HAP-1 (cell line): ENCODE data around the gene ELOF1.

Experiments
- DNase-seq, 2 experiments: peaks; one replicate each; pipeline ENCODE4 v3.0.0-alpha.2; 2016 to 2020; ENCODE audit warnings: low spot score in 2 of 2
- H3K27me3 ChIP-seq: fragments of 250-450 bp; sonication (Bioruptor Pico); 2 replicates; pipeline ENCODE4 v1.5.1; 2020; ENCODE audit warnings: low read depth, mild to moderate bottlenecking, moderate library complexity
- H3K36me3 ChIP-seq: fragments of 250-450 bp; sonication (Bioruptor Pico); replicated peaks from 2 replicates; pipeline ENCODE4 v1.5.1; 2020; ENCODE audit warnings: mild to moderate bottlenecking
- H3K4me1 ChIP-seq: fragments of 250-450 bp; sonication (Bioruptor Pico); 2 replicates; pipeline ENCODE4 v1.5.1; 2020; ENCODE audit warnings: mild to moderate bottlenecking
- H3K4me3 ChIP-seq: fragments of 250-450 bp; sonication (Bioruptor Pico); 2 replicates; pipeline ENCODE4 v1.5.1; 2020; ENCODE audit warnings: mild to moderate bottlenecking, moderate library complexity
- H3K9me3 ChIP-seq: fragments of 250-450 bp; sonication (Bioruptor Pico); 2 replicates; pipeline ENCODE4 v1.5.1; 2020; ENCODE audit warnings: mild to moderate bottlenecking, moderate library complexity
- in situ Hi-C: fragments of 300-500 bp; cut with MboI; formaldehyde crosslinking; loops from 3 replicates; pipeline ENCODE4 v1.14.3; 2020; ENCODE audit warnings: low sequenced_read_pairs, inconsistent platforms, mixed read lengths

The ELOF1 gene

GRCh38 chr19:11535792-11536595 is 23.0 kb downstream of the ELOF1 start:
- in situ Hi-C loops = no loop called here
- Histone ChIP-seq H3K27me3 (no peaks in the 10 kb centered on the region; the same call in 1 of the 2 replicates), H3K36me3 (no peaks in the 10 kb centered on the region), H3K4me3 (peak overlapping the region; percentile 22), H3K4me1 (peaks cover 4% of the 10 kb centered on the region; the same call in 1 of the 2 replicates), H3K9me3 (no peaks in the 10 kb centered on the region)
- peak; percentile 80 to 93 for DNase-seq

- H3K27me3 ChIP-seq = no peaks in the 10 kb centered on the region; the same call in 1 of the 2 replicates
- H3K36me3 ChIP-seq = no peaks in the 10 kb centered on the region
- no peak for DNase-seq
- H3K9me3 ChIP-seq = no peaks in the 10 kb centered on the region
- H3K4me3 ChIP-seq = no peak overlapping the region
- H3K4me1 ChIP-seq = peaks cover 4% of the 10 kb centered on the region; the same call in 1 of the 2 replicates
- in situ Hi-C loops = no loop called here
Measured at GRCh38 chr19:11534948-11535347, 24.1 kb downstream of the ELOF1 start.

- Histone ChIP-seq H3K27me3 (no peaks in the 10 kb centered on the region; the same call in 1 of the 2 replicates), H3K4me1 (peaks cover 4% of the 10 kb centered on the region; the same call in 1 of the 2 replicates), H3K4me3 (no peak overlapping the region), H3K9me3 (0 out of 2 replicates have a peak, but pooled peaks cover under 1% of the 10 kb centered on the region), H3K36me3 (no peaks in the 10 kb centered on the region)
- DNase-seq = no peak
- in situ Hi-C loops = no loop called here
Measured at GRCh38 chr19:11534538-11534937, 24.5 kb downstream of the ELOF1 start.

GRCh38 chr19:11530432-11530831 is 28.6 kb downstream of the ELOF1 start:
- in situ Hi-C loops = no loop called here
- H3K27me3 ChIP-seq = no peaks in the 10 kb centered on the region; the same call in 1 of the 2 replicates
- H3K4me3 ChIP-seq = no peak overlapping the region
- DNase-seq = peak; percentile 62 to 84
- no peaks in the 10 kb centered on the region for H3K36me3 ChIP-seq
- peaks cover 2% of the 10 kb centered on the region; the same call in 1 of the 2 replicates for H3K9me3 ChIP-seq
- peaks cover 6% of the 10 kb centered on the region for H3K4me1 ChIP-seq

- H3K4me3 ChIP-seq = peak within 1 kb of the TSS; percentile 98
- H3K27me3 ChIP-seq = no peaks in the 10 kb centered on the region
- H3K9me3 ChIP-seq = peaks cover 2% of the 10 kb centered on the region; the same call in 1 of the 2 replicates
- H3K4me1 ChIP-seq = peaks cover 6% of the 10 kb centered on the region
- DNase-seq = peak; percentile 98
- H3K36me3 ChIP-seq = no peaks in the 10 kb centered on the region
- in situ Hi-C loops = no loop called here
Measured at GRCh38 chr19:11528551-11529341, 30.3 kb downstream of the ELOF1 start, which contains the start of gene ECSIT. ECSIT (minus strand) TSS chr19:11529134; CDS start chr19:11519170, 9,964 bp downstream.

GRCh38 chr19:11519138-11519537 is 39.9 kb downstream of the ELOF1 start:
- in situ Hi-C loops = no loop called here
- no peak for DNase-seq
- Histone ChIP-seq H3K27me3 (no peaks in the 10 kb centered on the region), H3K4me3 (no peak overlapping the region), H3K36me3 (0 out of 2 replicates have a peak, but pooled peaks cover 4% of the 10 kb centered on the region), H3K9me3 (no peaks in the 10 kb centered on the region), H3K4me1 (no peaks in the 10 kb centered on the region)

GRCh38 chr19:11513946-11514345 is 45.1 kb downstream of the ELOF1 start:
- DNase-seq = no peak
- Histone ChIP-seq H3K27me3 (no peaks in the 10 kb centered on the region), H3K36me3 (0 out of 2 replicates have a peak, but pooled peaks cover 4% of the 10 kb centered on the region), H3K4me1 (no peaks in the 10 kb centered on the region), H3K4me3 (no peak overlapping the region), H3K9me3 (no peaks in the 10 kb centered on the region)
- in situ Hi-C loops = no loop called here

- in situ Hi-C loops = no loop called here
- H3K4me3 ChIP-seq = no peak overlapping the region
- DNase-seq = no peak
- peaks cover 2% of the 10 kb centered on the region; the same call in 1 of the 2 replicates for H3K36me3 ChIP-seq
- no peaks in the 10 kb centered on the region for H3K9me3 ChIP-seq
- no peaks in the 10 kb centered on the region for H3K27me3 ChIP-seq
- peaks cover 8% of the 10 kb centered on the region for H3K4me1 ChIP-seq
Measured at GRCh38 chr19:11510444-11510843, 48.6 kb downstream of the ELOF1 start.

- Histone ChIP-seq H3K4me3 (no peak overlapping the region), H3K36me3 (peaks cover 2% of the 10 kb centered on the region; the same call in 1 of the 2 replicates), H3K4me1 (peaks cover 10% of the 10 kb centered on the region), H3K9me3 (no peaks in the 10 kb centered on the region), H3K27me3 (no peaks in the 10 kb centered on the region)
- no peak for DNase-seq
- in situ Hi-C loops = no loop called here
Measured at GRCh38 chr19:11507370-11508078, 51.5 kb downstream of the ELOF1 start.

- DNase-seq = no peak
- peaks cover 10% of the 10 kb centered on the region for H3K4me1 ChIP-seq
- in situ Hi-C loops = no loop called here
- H3K36me3 ChIP-seq = peaks cover 2% of the 10 kb centered on the region; the same call in 1 of the 2 replicates
- H3K27me3 ChIP-seq = no peaks in the 10 kb centered on the region
- no peaks in the 10 kb centered on the region for H3K9me3 ChIP-seq
- H3K4me3 ChIP-seq = no peak overlapping the region
Measured at GRCh38 chr19:11506967-11507366, 52.1 kb downstream of the ELOF1 start.

GRCh38 chr19:11506101-11506555 is 52.9 kb downstream of the ELOF1 start:
- Histone ChIP-seq H3K4me1 (peaks cover 10% of the 10 kb centered on the region), H3K4me3 (peak overlapping the region; percentile 56), H3K36me3 (peaks cover 2% of the 10 kb centered on the region; the same call in 1 of the 2 replicates), H3K9me3 (no peaks in the 10 kb centered on the region), H3K27me3 (no peaks in the 10 kb centered on the region)
- in situ Hi-C loops = no loop called here
- DNase-seq = peak in 1 of 2 experiments; percentile 13

GRCh38 chr19:11505504-11506100 is 53.4 kb downstream of the ELOF1 start, which contains the start of gene ZNF653:
ZNF653 (minus strand) TSS chr19:11505839; CDS start chr19:11505786, 53 bp downstream.
- peak; percentile 85 to 96 for DNase-seq
- no peaks in the 10 kb centered on the region for H3K27me3 ChIP-seq
- H3K36me3 ChIP-seq = peaks cover 2% of the 10 kb centered on the region; the same call in 1 of the 2 replicates
- H3K4me3 ChIP-seq = peak within 1 kb of the TSS; percentile 56
- peaks cover 10% of the 10 kb centered on the region for H3K4me1 ChIP-seq
- H3K9me3 ChIP-seq = no peaks in the 10 kb centered on the region
- in situ Hi-C loops = no loop called here
